Right lobe of liver (tissue), 6 donors: ENCODE data around the gene SAP30L. TPM values are rescaled to one million over a fixed set of nuclear protein-coding genes. Genes with fewer than 3 reads are reported as not detected.

Source experiments
- ATAC-seq, 4 donors: fragments of 200-7000 bp; cut with Tn5 transposase; one replicate each; pipeline ENCODE4 v1.9.1; 2020; ENCODE audit warnings: mild to moderate bottlenecking in 4 of 4, moderate library complexity in 4 of 4
- DNase-seq, 3 donors: peaks; one replicate each; pipeline ENCODE4 v3.0.0-alpha.2; 2020
- H3K27ac ChIP-seq, 3 donors: fragments of 200-600 bp; one replicate each; pipeline ENCODE4 v1.8.0; 2022
- H3K27me3 ChIP-seq, 2 donors: fragments of 200-600 bp; one replicate each; pipeline ENCODE4 v1.8.0; 2022
- H3K36me3 ChIP-seq, 4 donors: fragments of 200-600 bp; sonication (generic) in 1 of 4; one replicate each; pipeline versions ENCODE4 v1.5.1 to v1.8.0; 2017 to 2022; ENCODE audit warnings: control low read depth in 1 of 4
- H3K4me1 ChIP-seq, 4 donors: fragments of 200-600 bp; sonication (generic) in 1 of 4; one replicate each; pipeline versions ENCODE4 v1.5.1 to v1.8.0; 2017 to 2022; ENCODE audit warnings: control low read depth in 1 of 4
- H3K4me3 ChIP-seq, 3 donors: fragments of 200-600 bp; one replicate each; pipeline ENCODE4 v1.8.0; 2022
- H3K9me3 ChIP-seq, 4 donors: fragments of 200-600 bp; sonication (generic) in 1 of 4; one replicate each; pipeline versions ENCODE4 v1.5.1 to v1.8.0; 2017 to 2022; ENCODE audit warnings: control low read depth in 1 of 4
- CTCF ChIP-seq, 4 donors: fragments of 200-600 bp in 3 of 4; fragments of 450-650 bp in 1 of 4; IDR thresholded peaks; one replicate each; pipeline versions ENCODE4 v1.5.1 to v1.8.0; 2016 to 2022; ENCODE audit warnings: antibody characterized with exemption in 4 of 4, mild to moderate bottlenecking in 2 of 4
- POLR2A ChIP-seq: fragments of 450-650 bp; IDR thresholded peaks from one replicate; pipeline ENCODE4 v1.6.1; 2017; ENCODE audit warnings: antibody characterized with exemption, mild to moderate bottlenecking
- WGBS: methylation state at CpG from one replicate; pipeline ENCODE4 v1.1.6; 2018; ENCODE audit warnings: low coverage, low lambda C conversion rate; ENCODE audit not compliant: insufficient coverage; ENCODE audit errors: missing lambda C conversion rate; 5-methylcytosine and 5-hydroxymethylcytosine counted together
- intact Hi-C, 2 donors: fragments of 100-400 bp; cut with DNase I; formaldehyde crosslinking; loops; one replicate each; pipeline versions ENCODE4 v1.11.2 to v1.14.1; 2022
- total RNA-seq, 6 experiments: library from RNA; depleted of rRNA in 2 of 6; stranded (reverse); fragments of >200 nt in 2 of 6; fragmentation: NEBNext Ultra II Directional in 3 of 6; extraction: Animal tissue kit (Norgen Biotek cat#: 25700) in 3 of 6; gene quantifications; one replicate each; pipeline versions ENCODE4 v1.1.0 to v1.2.4, GENCODE V29; 2016 to 2023
- donor health status: DM: no; HTN: yes; CAD: no.
- donor health status: DM: no; HTN: no; CAD: no.
- donor health status: DM: no; HTN: no; CAD: no.
- donor health status: DM: no; HTN: yes; CAD: no.
- donor health status: DM: no; HTN: yes; CAD: no.

The SAP30L gene
- total RNA-seq, 6 experiments from 2014 or later, result 9.7 to 24.9 (median 20.1) TPM

- Histone ChIP-seq H3K27me3 (peaks cover 36 to 70% of the 10 kb centered on the region in 2 donors), H3K27ac (no peak overlapping the region), H3K36me3 (no peaks in the 10 kb centered on the region), H3K4me3 (no peak overlapping the region), H3K9me3 (no peaks in the 10 kb centered on the region), H3K4me1 (peaks cover 0 to 12% (median 0%) of the 10 kb centered on the region in 4 donors)
- ATAC-seq, result no peak
- no peak for DNase-seq
- 13% methylated on average over 16 of the region's 31 CpGs for WGBS
- intact Hi-C loops, result loop anchor here in 1 of 2 donors (10.0 kb wide), 1 partner anchor 145 kb away; no protein-coding TSS in a partner anchor
- no peak for TF ChIP-seq POLR2A
- TF ChIP-seq CTCF (IDR thresholded peaks at IDR 0.05), result no peak
These were observed 34.4 kb downstream of the SAP30L start for GRCh38 chr5:154479944-154480750.

GRCh38 chr5:154480847-154481246 is 35.0 kb downstream of the SAP30L start:
- ATAC-seq (no peak), DNase-seq (no peak)
- intact Hi-C loops, result no loop called here
- Histone ChIP-seq H3K4me1 (peaks cover 0 to 6% (median 0%) of the 10 kb centered on the region in 4 donors), H3K9me3 (no peaks in the 10 kb centered on the region), H3K27me3 (peaks cover 29 to 63% of the 10 kb centered on the region in 2 donors), H3K27ac (no peak overlapping the region), H3K36me3 (no peaks in the 10 kb centered on the region), H3K4me3 (no peak overlapping the region)
- no peak for TF ChIP-seq POLR2A
- TF ChIP-seq CTCF (IDR thresholded peaks at IDR 0.05), result no peak
- WGBS, result 9% methylated on average over 3 of the region's 3 CpGs

- H3K9me3 ChIP-seq, result no peaks in the 10 kb centered on the region
- no peaks in the 10 kb centered on the region for H3K4me1 ChIP-seq
- H3K4me3 ChIP-seq, result no peak overlapping the region
- intact Hi-C loops, result no loop called here
- TF ChIP-seq CTCF (IDR thresholded peaks at IDR 0.05), result no peak
- no peak for TF ChIP-seq POLR2A
- WGBS, result 15% methylated on average over 10 of the region's 11 CpGs
- ATAC-seq (no peak), DNase-seq (no peak)
- no peak overlapping the region for H3K27ac ChIP-seq
- peaks cover 22 to 56% of the 10 kb centered on the region in 2 donors for H3K27me3 ChIP-seq
- no peaks in the 10 kb centered on the region for H3K36me3 ChIP-seq
These were observed 36.0 kb downstream of the SAP30L start for GRCh38 chr5:154481584-154482381.

GRCh38 chr5:154482528-154483449 is 37.0 kb downstream of the SAP30L start:
- H3K36me3 ChIP-seq, result no peaks in the 10 kb centered on the region
- H3K4me1 ChIP-seq, result no peaks in the 10 kb centered on the region
- H3K27me3 ChIP-seq, result peaks cover 20 to 46% of the 10 kb centered on the region in 2 donors
- intact Hi-C loops, result no loop called here
- H3K9me3 ChIP-seq, result no peaks in the 10 kb centered on the region
- ATAC-seq, result no peak
- WGBS, result 7% methylated on average over 41 of the region's 49 CpGs
- no peak for TF ChIP-seq POLR2A
- TF ChIP-seq CTCF (IDR thresholded peaks at IDR 0.05), result no peak
- H3K27ac ChIP-seq, result no peak overlapping the region
- H3K4me3 ChIP-seq, result no peak overlapping the region
- DNase-seq, result no peak
